Type B pancreatic cell (in vitro differentiated cells): ENCODE data around the gene ESR1. TPM values are rescaled to one million over a fixed set of nuclear protein-coding genes. Genes with fewer than 3 reads are reported as not detected.

Experiments used
- DNase-seq: peaks from one replicate; pipeline ENCODE4 v3.0.0; 2021; ENCODE audit warnings: mixed read lengths; ENCODE audit not compliant: unreplicated experiment; ENCODE audit errors: extremely low spot score
- H3K27ac Mint-ChIP-seq: 2 replicates; pipeline ENCODE4 v1.8.0; 2021; ENCODE audit warnings: mild to moderate bottlenecking, mixed read lengths
- H3K27me3 Mint-ChIP-seq: 2 replicates; pipeline ENCODE4 v1.8.0; 2021; ENCODE audit warnings: mixed read lengths
- H3K36me3 Mint-ChIP-seq: 2 replicates; pipeline ENCODE4 v1.8.0; 2021; ENCODE audit warnings: mixed read lengths
- H3K4me1 Mint-ChIP-seq: one replicate; pipeline ENCODE4 v1.8.0; 2021; ENCODE audit warnings: mixed read lengths; ENCODE audit not compliant: unreplicated experiment
- H3K4me3 Mint-ChIP-seq: 2 replicates; pipeline ENCODE4 v1.8.0; 2021; ENCODE audit warnings: mild to moderate bottlenecking, mixed read lengths
- H3K9me3 Mint-ChIP-seq: 2 replicates; pipeline ENCODE4 v1.8.0; 2021; ENCODE audit warnings: mixed read lengths
- CTCF ChIP-seq: fragments of 200-600 bp; sonication (generic); conservative IDR thresholded peaks from 2 replicates; pipeline ENCODE4 v1.5.0; 2021; ENCODE audit warnings: antibody characterized with exemption, mild to moderate bottlenecking
- total RNA-seq: library from RNA; stranded (reverse); gene quantifications from 2 replicates; pipeline ENCODE4 v1.2.1, GENCODE V29; 2021; ENCODE audit warnings: low replicate concordance

ESR1 gene
- total RNA-seq, 1 donor from 2014 or later = 0.24 TPM

GRCh38 chr6:151900256-151900655 lies 92.8 kb downstream of the ESR1 start:
- Mint-ChIP-seq H3K9me3 (peaks cover 8% of the 10 kb centered on the region), H3K27me3 (no peaks in the 10 kb centered on the region), H3K27ac (no peak overlapping the region), H3K4me3 (no peak overlapping the region), H3K36me3 (no peaks in the 10 kb centered on the region), H3K4me1 (no peaks in the 10 kb centered on the region)
- no peak for DNase-seq
- no peak for TF ChIP-seq CTCF

- no peak overlapping the region for H3K27ac Mint-ChIP-seq
- H3K27me3 Mint-ChIP-seq = no peaks in the 10 kb centered on the region
- no peak for DNase-seq
Observed at GRCh38 chr6:151901009-151901411, 93.5 kb downstream of the ESR1 start.

GRCh38 chr6:151904631-151905030 lies 97.1 kb downstream of the ESR1 start:
- no peak for TF ChIP-seq CTCF
- Mint-ChIP-seq H3K27me3 (no peaks in the 10 kb centered on the region), H3K4me1 (no peaks in the 10 kb centered on the region), H3K27ac (no peak overlapping the region), H3K36me3 (no peaks in the 10 kb centered on the region), H3K4me3 (no peak overlapping the region), H3K9me3 (peaks cover 4% of the 10 kb centered on the region)
- DNase-seq = no peak

More at GRCh38 chr6:151901009-151901411, 93.5 kb downstream of the ESR1 start:
- H3K36me3 Mint-ChIP-seq = no peaks in the 10 kb centered on the region
- H3K9me3 Mint-ChIP-seq = peaks cover 8% of the 10 kb centered on the region
- H3K4me1 Mint-ChIP-seq = no peaks in the 10 kb centered on the region
- no peak for TF ChIP-seq CTCF
- H3K4me3 Mint-ChIP-seq = no peak overlapping the region

- no peak for DNase-seq
- no peaks in the 10 kb centered on the region for H3K36me3 Mint-ChIP-seq
- H3K27ac Mint-ChIP-seq = no peak overlapping the region
- H3K9me3 Mint-ChIP-seq = peaks cover 4% of the 10 kb centered on the region
- TF ChIP-seq CTCF = no peak
- no peaks in the 10 kb centered on the region for H3K27me3 Mint-ChIP-seq
- H3K4me3 Mint-ChIP-seq = no peak overlapping the region
- H3K4me1 Mint-ChIP-seq = no peaks in the 10 kb centered on the region
Observed at GRCh38 chr6:151905072-151905471, 97.6 kb downstream of the ESR1 start.

- no peak for TF ChIP-seq CTCF
- no peak for DNase-seq
- Mint-ChIP-seq H3K27me3 (no peaks in the 10 kb centered on the region), H3K4me1 (no peaks in the 10 kb centered on the region), H3K4me3 (no peak overlapping the region), H3K9me3 (peaks cover 4% of the 10 kb centered on the region), H3K27ac (no peak overlapping the region), H3K36me3 (no peaks in the 10 kb centered on the region)
Observed at GRCh38 chr6:151905854-151906253, 98.4 kb downstream of the ESR1 start.

GRCh38 chr6:151911401-151911800 lies 103.9 kb downstream of the ESR1 start:
- no peak for DNase-seq
- no peaks in the 10 kb centered on the region for H3K4me1 Mint-ChIP-seq
- H3K27ac Mint-ChIP-seq = no peak overlapping the region
- no peak overlapping the region for H3K4me3 Mint-ChIP-seq
- peaks cover 3% of the 10 kb centered on the region for H3K27me3 Mint-ChIP-seq
- no peaks in the 10 kb centered on the region for H3K9me3 Mint-ChIP-seq
- H3K36me3 Mint-ChIP-seq = no peaks in the 10 kb centered on the region
- TF ChIP-seq CTCF = no peak
